Neural cell (in vitro differentiated cells): ENCODE measurements around the gene IPO9. TPM values are rescaled to one million over a fixed set of nuclear protein-coding genes. Genes with fewer than 3 reads are reported as not detected.

ENCODE experiments used
- H2AFZ ChIP-seq: fragments of 200-600, 300-800 bp; sonication (generic), shearing (Covaris generic); 2 replicates; pipeline ENCODE4 v1.6.0; 2014; ENCODE audit warnings: low read depth, mild to moderate bottlenecking, antibody characterized with exemption, low read length, moderate library complexity
- H3F3A ChIP-seq: fragments of 200-600 bp; shearing (Covaris generic); 2 replicates; pipeline ENCODE4 v1.6.1; 2016; ENCODE audit warnings: mild to moderate bottlenecking, moderate library complexity, mixed read lengths, antibody characterized with exemption, low read length; ENCODE audit not compliant: insufficient read depth, poor library complexity, severe bottlenecking
- H3K27ac ChIP-seq: fragments of 200-600, 300-800 bp; sonication (generic), shearing (Covaris generic); 2 replicates; pipeline ENCODE4 v1.5.1; 2014; ENCODE audit warnings: mild to moderate bottlenecking, low read length, moderate library complexity
- H3K27me3 ChIP-seq: fragments of 300-800, 200-600 bp; sonication (generic), shearing (Covaris generic); 2 replicates; pipeline ENCODE4 v1.6.0; 2014; ENCODE audit warnings: mild to moderate bottlenecking, low read depth, low read length, moderate library complexity; ENCODE audit not compliant: insufficient read depth
- H3K36me3 ChIP-seq: fragments of 300-800, 200-600 bp; sonication (generic), shearing (Covaris generic); 2 replicates; pipeline ENCODE4 v1.5.1; 2014; ENCODE audit warnings: mild to moderate bottlenecking, antibody characterized with exemption, low read length, moderate library complexity; ENCODE audit not compliant: insufficient read depth
- H3K4me2 ChIP-seq: fragments of 300-800, 200-600 bp; sonication (generic), shearing (Covaris generic); 2 replicates; pipeline ENCODE4 v1.6.0; 2014; ENCODE audit warnings: mild to moderate bottlenecking, low read length
- H3K4me3 ChIP-seq: fragments of 300-800, 200-600 bp; sonication (generic), shearing (Covaris generic); 2 replicates; pipeline ENCODE4 v1.5.1; 2014; ENCODE audit warnings: mild to moderate bottlenecking, low read length, moderate library complexity
- H3K79me2 ChIP-seq: fragments of 200-600 bp; shearing (Covaris generic); replicated peaks from 2 replicates; pipeline ENCODE4 v1.6.0; 2014; ENCODE audit warnings: mild to moderate bottlenecking, low read length, moderate library complexity; ENCODE audit not compliant: insufficient read depth
- H3K9ac ChIP-seq: fragments of 300-800, 200-600 bp; sonication (generic), shearing (Covaris generic); 2 replicates; pipeline ENCODE4 v1.6.1; 2016; ENCODE audit warnings: mild to moderate bottlenecking, low read length, mixed read lengths
- H3K9me2 ChIP-seq: fragments of 200-600 bp; shearing (Covaris generic); 2 replicates; pipeline ENCODE4 v1.6.1; 2016; ENCODE audit warnings: mild to moderate bottlenecking, low read length, mixed read lengths; ENCODE audit not compliant: insufficient read depth
- H3K9me3 ChIP-seq: fragments of 200-600, 300-800 bp; sonication (generic), shearing (Covaris generic); 2 replicates; pipeline ENCODE4 v1.6.1; 2016; ENCODE audit warnings: mild to moderate bottlenecking, mixed run types, low read length, moderate library complexity, mixed read lengths
- H4K20me1 ChIP-seq: fragments of 200-600 bp; shearing (Covaris generic); 2 replicates; pipeline ENCODE4 v1.6.1; 2016; ENCODE audit warnings: mild to moderate bottlenecking, mixed run types; ENCODE audit not compliant: insufficient read depth
- CTCF ChIP-seq: fragments of 450-650 bp; IDR thresholded peaks from 2 replicates; pipeline ENCODE4 v1.5.1; 2014; ENCODE audit warnings: antibody characterized with exemption, mild to moderate bottlenecking, moderate library complexity; ENCODE audit not compliant: poor library complexity, severe bottlenecking
- EP300 ChIP-seq: fragments of 450-650 bp; conservative IDR thresholded peaks from 2 replicates; pipeline ENCODE4 v1.6.1; 2014; ENCODE audit warnings: antibody characterized with exemption, mild to moderate bottlenecking, moderate library complexity; ENCODE audit not compliant: poor library complexity, severe bottlenecking
- EZH2 ChIP-seq: fragments of 200-600, 300-800 bp; shearing (Covaris generic), sonication (generic); IDR thresholded peaks from 2 replicates; pipeline ENCODE4 v1.6.1; 2014; ENCODE audit warnings: antibody characterized with exemption, low read length, borderline replicate concordance, mild to moderate bottlenecking; ENCODE audit not compliant: insufficient read depth, poor library complexity, severe bottlenecking
- MXI1 ChIP-seq: fragments of 450-650 bp; conservative IDR thresholded peaks from 2 replicates; pipeline ENCODE4 v1.6.1; 2014; ENCODE audit warnings: antibody characterized with exemption, mild to moderate bottlenecking; ENCODE audit not compliant: poor library complexity, severe bottlenecking
- POLR2AphosphoS5 ChIP-seq: IDR thresholded peaks from 2 replicates; pipeline ENCODE4 v1.6.1; 2012
- RAD21 ChIP-seq: fragments of 450-650 bp; conservative IDR thresholded peaks from 2 replicates; pipeline ENCODE4 v1.6.1; 2014; ENCODE audit warnings: antibody characterized with exemption, mild to moderate bottlenecking, moderate library complexity
- REST ChIP-seq: IDR thresholded peaks from 2 replicates; pipeline ENCODE4 v1.6.1; 2012; ENCODE audit warnings: borderline replicate concordance
- SMC3 ChIP-seq: fragments of 450-650 bp; conservative IDR thresholded peaks from 2 replicates; pipeline ENCODE4 v1.6.1; 2014; ENCODE audit warnings: antibody characterized with exemption, mild to moderate bottlenecking, moderate library complexity; ENCODE audit not compliant: poor library complexity
- TAF1 ChIP-seq: IDR thresholded peaks from 2 replicates; pipeline ENCODE4 v1.6.1; 2012; ENCODE audit warnings: low read depth
- polyA plus RNA-seq: library from polyadenylated mRNA; depleted of rRNA; stranded (reverse); fragments of >200 nt; gene quantifications from 2 replicates; pipeline ENCODE4 v1.2.3, GENCODE V29; 2014

Gene IPO9
- polyA plus RNA-seq, 1 donor from 2014 or later, result 45.0 TPM

- Histone ChIP-seq H3F3A (no peaks in the 10 kb centered on the region), H3K9me3 (no peaks in the 10 kb centered on the region), H3K4me2 (no peak overlapping the region), H3K4me3 (no peak overlapping the region), H3K9me2 (no peaks in the 10 kb centered on the region), H3K79me2 (no peaks in the 10 kb centered on the region), H2AFZ (no peak overlapping the region), H3K27ac (no peak overlapping the region), H3K36me3 (no peaks in the 10 kb centered on the region), H4K20me1 (no peaks in the 10 kb centered on the region), H3K9ac (no peak overlapping the region), H3K27me3 (no peaks in the 10 kb centered on the region)
- TF ChIP-seq EZH2 (no peak), SMC3 (no peak), MXI1 (no peak), POLR2AphosphoS5 (no peak), EP300 (no peak), TAF1 (no peak)
Measured at GRCh38 chr1:201905234-201905890, 76.4 kb downstream of the IPO9 start.

- H3K9me3 ChIP-seq, result no peaks in the 10 kb centered on the region
- no peak overlapping the region for H3K4me3 ChIP-seq
- H3K9ac ChIP-seq, result no peak overlapping the region
- H3K9me2 ChIP-seq, result no peaks in the 10 kb centered on the region
- H3K27ac ChIP-seq, result no peak overlapping the region
- no peaks in the 10 kb centered on the region for H3F3A ChIP-seq
- H3K4me2 ChIP-seq, result no peak overlapping the region
- H2AFZ ChIP-seq, result no peak overlapping the region
- H3K79me2 ChIP-seq, result no peaks in the 10 kb centered on the region
- no peaks in the 10 kb centered on the region for H3K36me3 ChIP-seq
- no peaks in the 10 kb centered on the region for H3K27me3 ChIP-seq
- no peaks in the 10 kb centered on the region for H4K20me1 ChIP-seq
- TF ChIP-seq RAD21 (no peak), MXI1 (no peak), EZH2 (no peak), REST (no peak), CTCF (no peak), TAF1 (no peak), POLR2AphosphoS5 (no peak), SMC3 (no peak), EP300 (no peak)
Measured at GRCh38 chr1:201906336-201906735, 77.4 kb downstream of the IPO9 start.
